ENCODE measurements around the gene UGT1A5. TPM values are rescaled to one million over a fixed set of nuclear protein-coding genes. Genes with fewer than 3 reads are reported as not detected.

The UGT1A5 gene
- polyA plus RNA-seq, 5 donors, result not detected

GRCh38 chr2:233807966-233808935, 95.5 kb downstream of the UGT1A5 start:
- DNase-seq, result no peak

GRCh38 chr2:233810385-233810784, 97.7 kb downstream of the UGT1A5 start:
- DNase-seq, result no peak

DNA sequence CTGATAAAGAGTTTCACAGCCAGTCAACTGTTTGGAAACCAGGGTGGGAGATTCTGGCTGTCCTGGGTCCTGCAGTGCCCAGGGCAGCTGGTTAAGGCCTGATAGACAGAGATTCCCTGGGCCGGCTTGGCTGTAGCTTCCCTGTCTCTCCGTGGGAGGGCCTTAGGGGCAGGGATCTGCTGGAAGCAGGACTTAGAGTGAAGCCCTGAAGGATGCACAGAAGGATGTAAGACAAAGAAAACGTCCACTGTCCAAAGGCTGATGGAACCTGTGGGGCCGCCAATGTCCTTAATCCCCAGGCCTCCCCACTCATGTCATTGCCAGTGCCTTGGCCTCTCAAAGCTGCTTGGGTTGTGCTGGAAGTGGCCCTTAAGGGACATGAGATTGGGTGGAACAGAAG, 98.4 kb downstream of the UGT1A5 start:
- no peak for DNase-seq

GRCh38 chr2:233811732-233812131, 99.0 kb downstream of the UGT1A5 start:
- DNase-seq, result no peak

DNA sequence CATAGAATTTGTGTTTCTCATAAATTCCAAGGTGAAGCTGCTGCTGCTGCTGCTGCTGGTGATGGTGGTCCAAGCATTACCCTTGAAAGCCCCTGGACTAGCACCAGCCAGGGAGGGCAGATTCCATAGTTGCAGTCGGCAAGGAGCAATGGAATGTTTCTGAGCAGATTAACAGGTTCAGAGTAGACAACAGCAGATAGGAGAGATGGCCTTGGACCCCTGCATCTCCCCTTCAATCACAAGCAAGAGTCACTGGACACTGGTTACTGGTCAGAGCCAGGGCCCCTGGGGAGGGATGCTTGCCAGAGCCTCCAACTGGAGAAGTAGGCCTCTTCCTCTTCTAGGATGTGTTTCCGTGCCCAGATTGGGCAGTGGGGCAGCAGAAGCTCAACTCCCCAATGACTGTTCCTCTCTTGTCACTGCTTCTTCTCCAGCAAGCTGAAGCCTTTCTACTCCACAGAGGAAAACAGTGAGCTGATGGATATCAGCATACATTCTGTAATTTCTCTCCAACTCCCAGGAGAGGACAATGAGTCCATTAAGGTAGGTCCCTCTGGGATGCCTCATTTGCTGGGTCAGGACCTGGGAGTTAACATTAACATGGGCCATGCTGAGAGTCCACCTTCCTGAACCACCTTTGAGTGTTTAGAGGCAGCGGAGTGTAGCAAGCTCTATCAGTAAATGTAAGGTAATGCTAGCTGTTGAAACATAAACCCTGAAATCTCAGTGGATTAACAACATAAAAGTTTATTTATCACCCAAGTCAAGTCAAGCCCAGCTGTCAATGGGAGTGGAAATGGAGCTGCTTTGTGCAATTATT, 100.7 kb downstream of the UGT1A5 start:
- DNase-seq, result no peak

- no peak for DNase-seq
Measured at GRCh38 chr2:233814056-233814835, 101.5 kb downstream of the UGT1A5 start.

- no peak for DNase-seq
Measured at GRCh38 chr2:233815861-233816260, 103.2 kb downstream of the UGT1A5 start.

- DNase-seq, result no peak
Measured at GRCh38 chr2:233816334-233816733, 103.6 kb downstream of the UGT1A5 start.

- DNase-seq, result no peak
Measured at GRCh38 chr2:233816771-233817170, 104.1 kb downstream of the UGT1A5 start.

- DNase-seq, result no peak
Measured at GRCh38 chr2:233817361-233817911, 104.7 kb downstream of the UGT1A5 start.

DNA sequence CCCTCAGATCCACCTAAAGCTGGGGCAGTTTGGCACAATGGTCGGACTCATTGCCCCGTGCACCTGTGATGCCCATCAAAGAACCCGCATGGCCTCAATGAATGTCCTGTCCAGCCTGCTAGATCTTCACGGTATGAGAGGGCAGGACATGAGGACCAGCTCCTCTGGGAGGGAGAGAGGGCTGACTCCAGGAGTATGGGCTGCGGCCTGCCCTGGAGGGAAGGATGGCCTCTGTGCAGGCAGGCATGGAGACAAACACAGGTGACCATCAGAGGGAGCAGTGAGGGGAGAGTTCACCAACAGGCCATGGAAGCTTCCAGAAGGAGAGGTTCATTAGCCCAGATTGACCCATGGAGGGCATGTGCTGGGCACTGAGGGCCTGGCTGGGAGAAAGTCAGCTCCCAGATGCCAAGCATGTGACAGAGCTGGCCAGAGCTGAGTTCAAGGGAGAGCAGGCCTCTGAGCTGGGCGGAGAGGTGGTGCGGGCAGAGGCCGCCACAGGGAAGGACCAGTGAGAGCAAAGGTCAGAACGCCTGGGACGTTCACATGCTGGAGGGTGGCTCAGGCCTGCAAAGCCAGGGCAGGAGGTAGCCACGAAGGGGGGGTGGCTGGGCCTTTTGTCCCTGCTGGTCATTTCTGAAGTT, 105.4 kb downstream of the UGT1A5 start:
- DNase-seq, result no peak

GRCh38 chr2:233818639-233819621, 106.2 kb downstream of the UGT1A5 start:
- DNase-seq, result no peak

GRCh38 chr2:233819884-233820773, 107.4 kb downstream of the UGT1A5 start:
- DNase-seq, result no peak

- DNase-seq, result no peak
Measured at GRCh38 chr2:233820774-233821105, 108.0 kb downstream of the UGT1A5 start.

DNA sequence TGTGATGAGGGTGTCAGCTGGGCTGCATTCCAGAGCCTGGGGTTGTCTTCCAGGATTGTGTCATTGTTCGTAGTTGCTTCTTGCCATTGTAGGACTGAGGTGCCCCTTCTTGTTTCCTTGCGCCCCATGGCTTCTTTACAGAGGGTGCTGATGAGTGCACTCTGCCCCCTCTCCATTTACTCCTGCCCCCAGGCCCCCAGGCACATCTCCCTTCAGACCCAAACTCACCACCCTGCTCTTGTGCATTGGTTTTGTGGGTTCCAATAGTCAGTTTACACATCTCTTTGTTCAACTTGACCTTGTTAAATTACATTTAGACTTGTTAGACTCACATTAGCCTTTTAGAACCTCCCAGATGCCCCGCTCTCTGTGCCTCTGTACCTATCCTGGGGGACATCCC, 108.5 kb downstream of the UGT1A5 start:
- no peak for DNase-seq

DNA sequence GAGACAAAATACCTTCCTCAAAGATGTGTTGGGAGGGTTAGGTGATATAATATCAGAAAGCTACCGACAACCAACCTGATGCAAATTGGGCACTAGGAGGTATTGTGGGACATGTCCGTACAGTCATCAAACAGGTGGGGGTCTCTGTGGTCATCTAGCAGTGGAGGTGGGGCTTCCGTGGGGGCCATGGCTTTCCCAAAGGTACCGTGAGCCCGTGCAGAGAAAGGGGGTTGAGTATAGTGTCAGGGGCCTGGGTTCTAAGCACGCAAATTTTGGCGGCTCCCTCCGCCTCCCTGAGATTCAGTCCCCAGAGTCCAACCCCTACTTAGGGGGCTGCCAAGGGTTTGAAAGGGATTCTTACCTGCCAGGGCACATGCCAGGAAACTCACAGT, 109.0 kb downstream of the UGT1A5 start:
- no peak for DNase-seq

GRCh38 chr2:233822101-233822771, 109.5 kb downstream of the UGT1A5 start:
- no peak for DNase-seq
